ENCODE data around the gene SCN1A. TPM values are rescaled to one million over a fixed set of nuclear protein-coding genes. Genes with fewer than 3 reads are reported as not detected.

The SCN1A gene
- total and polyA plus RNA-seq, 2 of the 13 experiments (the other 11 are each of a cell fraction or from before 2014, with no cell fraction given), result 19.9 to 39.4 TPM

GRCh38 chr2:166135849-166136258 is 8.0 kb upstream of the SCN1A start (continued):
- no peak; the same call in 1 of the 2 replicates for TF ChIP-seq SOX13 (IDR thresholded peaks at IDR 0.05)
- TF ChIP-seq SOX13 (CRISPR knock-in tag; conservative IDR thresholded peaks at IDR 0.05 in 1 of 2, IDR thresholded peaks at IDR 0.05 in 1 of 2), result peak in 1 of 2 experiments; percentile 78; a peak in 2 of 4 replicates
- peak; percentile 11; the same call in 1 of the 2 replicates for TF ChIP-seq THAP11 (CRISPR knock-in tag; IDR thresholded peaks at IDR 0.05)
- TF ChIP-seq ZNF20 (CRISPR knock-in tag; IDR thresholded peaks at IDR 0.05), result no peak
- no peak for TF ChIP-seq ZSCAN22 (CRISPR knock-in tag; IDR thresholded peaks at IDR 0.05)
- peak; percentile 57; the same call in 1 of the 2 replicates for TF ChIP-seq CBX5 (CRISPR knock-in tag; IDR thresholded peaks at IDR 0.05; ENCODE audit: borderline replicate concordance)
- no peak for TF ChIP-seq AKNA (CRISPR knock-in tag; IDR thresholded peaks at IDR 0.05; ENCODE audit: borderline replicate concordance)
- peak; percentile 33; the same call in 1 of the 2 replicates for TF ChIP-seq TAF1 (CRISPR knock-in tag; IDR thresholded peaks at IDR 0.05)
- TF ChIP-seq ZNF790 (CRISPR knock-in tag; IDR thresholded peaks at IDR 0.05; ENCODE audit: borderline replicate concordance), result no peak
- TF ChIP-seq NFIB (CRISPR knock-in tag; IDR thresholded peaks at IDR 0.05; ENCODE audit: borderline replicate concordance), result no peak
- TF ChIP-seq FOXO1 (CRISPR knock-in tag; IDR thresholded peaks at IDR 0.05), result peak; percentile 71; the same call in 1 of the 2 replicates
- 0 out of 2 replicates have a peak, but pooled peaks have one; percentile 22 for TF ChIP-seq KLF11 (CRISPR knock-in tag; IDR thresholded peaks at IDR 0.05)
- peak; percentile 94; the same call in 1 of the 2 replicates for TF ChIP-seq SIX1 (CRISPR knock-in tag; IDR thresholded peaks at IDR 0.05; ENCODE audit: borderline replicate concordance)
- TF ChIP-seq HMG20A (CRISPR knock-in tag; IDR thresholded peaks at IDR 0.05; ENCODE audit: borderline replicate concordance), result peak; percentile 89; the same call in 1 of the 2 replicates
- no peak for TF ChIP-seq TFDP1 (CRISPR knock-in tag; IDR thresholded peaks at IDR 0.05; ENCODE audit: borderline replicate concordance)
- TF ChIP-seq ZC3H13 (CRISPR knock-in tag; IDR thresholded peaks at IDR 0.05), result no peak
- 0 out of 2 replicates have a peak, but pooled peaks have one; percentile 10 for TF ChIP-seq RFXANK (CRISPR knock-in tag; IDR thresholded peaks at IDR 0.05)
- TF ChIP-seq ZNF580 (CRISPR knock-in tag; IDR thresholded peaks at IDR 0.05; ENCODE audit: borderline replicate concordance, low read depth), result peak; percentile 45; the same call in 1 of the 2 replicates
- no peak for TF ChIP-seq ZFYVE20 (CRISPR knock-in tag; IDR thresholded peaks at IDR 0.05; ENCODE audit: borderline replicate concordance, low read depth)
- no peak for TF ChIP-seq ZBTB25 (CRISPR knock-in tag; IDR thresholded peaks at IDR 0.05)
- no peak for TF ChIP-seq ZNF274 (CRISPR knock-in tag; IDR thresholded peaks at IDR 0.05)
- no peak for TF ChIP-seq SOX6 (IDR thresholded peaks at IDR 0.05)
- TF ChIP-seq SOX6 (CRISPR knock-in tag; IDR thresholded peaks at IDR 0.05), result peak; percentile 45
- TF ChIP-seq STAG1 (CRISPR knock-in tag; IDR thresholded peaks at IDR 0.05), result no peak
- TF ChIP-seq BCL6 (CRISPR knock-in tag; IDR thresholded peaks at IDR 0.05), result peak; percentile 67; the same call in 1 of the 2 replicates
- peak; percentile 70 for TF ChIP-seq ZNF605 (CRISPR knock-in tag; IDR thresholded peaks at IDR 0.05)
